ENCODE results near the gene MRGPRX3. TPM values are rescaled to one million over a fixed set of nuclear protein-coding genes. Genes with fewer than 3 reads are reported as not detected.

Gene MRGPRX3
- total RNA-seq, 1 experiment from 2014 or later = not detected

- no peak overlapping the region for H3K4me3 ChIP-seq (ENCODE audit: low read depth in 2 of 2, low read length in 2 of 2)
- H3K27me3 ChIP-seq (ENCODE audit: control insufficient read depth, insufficient read depth, low read length) = peaks cover 9% of the 10 kb centered on the region
- ATAC-seq (no peak), DNase-seq (ENCODE audit: low read depth, low spot score) (no peak)
- H3K36me3 ChIP-seq (ENCODE audit: control insufficient read depth, insufficient read depth, low read length) = no peaks in the 10 kb centered on the region
- ChIA-PET CTCF (no interaction called here), POLR2A (no interaction called here)
- BruUV-seq (replicated peaks) = no TSS peak
- H3K4me1 ChIP-seq (ENCODE audit: control insufficient read depth, insufficient read depth, low read length) = no peaks in the 10 kb centered on the region
- intact Hi-C loops (cut with micrococcal nuclease; ENCODE audit: unreplicated experiment) (no loop called here), in situ Hi-C loops (cut with HindIII; ENCODE audit: low pct_unique_long_range_greater_than_20kb, low sequenced_read_pairs) (no loop called here)
- no peak overlapping the region for H3K27ac ChIP-seq (ENCODE audit: low read length)
- no peak for TF ChIP-seq POLR2AphosphoS5 (IDR thresholded peaks at IDR 0.05; ENCODE audit: low read depth, low read length)
- no peak for TF ChIP-seq REST (IDR thresholded peaks at IDR 0.05; ENCODE audit: insufficient read depth in 1 of 2, low read depth in 2 of 2, low read length in 1 of 2)
- TF ChIP-seq TCF7L2 (IDR thresholded peaks at IDR 0.05; ENCODE audit: low read depth, low read length) = no peak
- TF ChIP-seq SIN3A (IDR thresholded peaks at IDR 0.05; ENCODE audit: borderline replicate concordance, insufficient read depth, low read depth, low read length) = no peak
- no peak for TF ChIP-seq CTCF (IDR thresholded peaks at IDR 0.05)
- no peaks in the 10 kb centered on the region for H3K9me3 ChIP-seq (ENCODE audit: control insufficient read depth, insufficient read depth, low read depth, low read length)
These were observed 2.9 kb downstream of the MRGPRX3 start for GRCh38 chr11:18135308-18135707.

GRCh38 chr11:18137186-18137800, 4.9 kb downstream of the MRGPRX3 start:
- Histone ChIP-seq H3K27ac (ENCODE audit: low read length) (no peak overlapping the region), H3K36me3 (ENCODE audit: control insufficient read depth, insufficient read depth, low read length) (no peaks in the 10 kb centered on the region), H3K4me1 (ENCODE audit: control insufficient read depth, insufficient read depth, low read length) (no peaks in the 10 kb centered on the region), H3K9me3 (ENCODE audit: control insufficient read depth, insufficient read depth, low read depth, low read length) (no peaks in the 10 kb centered on the region), H3K4me3 (ENCODE audit: low read depth in 2 of 2, low read length in 2 of 2) (no peak overlapping the region), H3K27me3 (ENCODE audit: control insufficient read depth, insufficient read depth, low read length) (peaks cover 9% of the 10 kb centered on the region)
- no peak for ATAC-seq
- intact Hi-C loops (cut with micrococcal nuclease; ENCODE audit: unreplicated experiment) (no loop called here), in situ Hi-C loops (cut with HindIII; ENCODE audit: low pct_unique_long_range_greater_than_20kb, low sequenced_read_pairs) (no loop called here)
- DNase-seq (ENCODE audit: low read depth, low spot score) = no peak
- ChIA-PET CTCF (no interaction called here), POLR2A (no interaction called here)
- BruUV-seq (replicated peaks) = no TSS peak
- no peak for TF ChIP-seq CTCF (IDR thresholded peaks at IDR 0.05)
- TF ChIP-seq SIN3A (IDR thresholded peaks at IDR 0.05; ENCODE audit: borderline replicate concordance, insufficient read depth, low read depth, low read length) = no peak
- no peak for TF ChIP-seq TCF7L2 (IDR thresholded peaks at IDR 0.05; ENCODE audit: low read depth, low read length)
- no peak for TF ChIP-seq REST (IDR thresholded peaks at IDR 0.05; ENCODE audit: insufficient read depth in 1 of 2, low read depth in 2 of 2, low read length in 1 of 2)
- TF ChIP-seq POLR2AphosphoS5 (IDR thresholded peaks at IDR 0.05; ENCODE audit: low read depth, low read length) = no peak

Measured in Panc1 (cell line).